ENCODE results near the gene TTC27.
"Not testable (repeated sequence)": the region's sequence is repeated elsewhere in the genome, so short reads cannot be mapped to it uniquely, and the experiment has no call there.

TTC27 gene

GRCh38 chr2:32838418-32838817 lies 210.6 kb downstream of the TTC27 start:
- DNase-seq (ENCODE audit: low read depth), result no peak
- H3K4me3 ChIP-seq (ENCODE audit: low read depth, low read length), result no peak overlapping the region
- no peak for TF ChIP-seq CTCF (conservative IDR thresholded peaks at IDR 0.05; ENCODE audit: low read depth, low read length)

GRCh38 chr2:32838949-32839348 lies 211.1 kb downstream of the TTC27 start:
- DNase-seq (ENCODE audit: low read depth), result no peak
- H3K4me3 ChIP-seq (ENCODE audit: low read depth, low read length), result no peak overlapping the region
- TF ChIP-seq CTCF (conservative IDR thresholded peaks at IDR 0.05; ENCODE audit: low read depth, low read length), result no peak

GRCh38 chr2:32841931-32842898 lies 214.4 kb downstream of the TTC27 start:
- DNase-seq (ENCODE audit: low read depth), result no peak
- TF ChIP-seq CTCF (conservative IDR thresholded peaks at IDR 0.05; ENCODE audit: low read depth, low read length), result no peak
- H3K4me3 ChIP-seq (ENCODE audit: low read depth, low read length), result no peak overlapping the region

- no peak overlapping the region for H3K4me3 ChIP-seq (ENCODE audit: low read depth, low read length)
- no peak for DNase-seq (ENCODE audit: low read depth)
- no peak for TF ChIP-seq CTCF (conservative IDR thresholded peaks at IDR 0.05; ENCODE audit: low read depth, low read length)
Measured at GRCh38 chr2:32843699-32844098, 215.8 kb downstream of the TTC27 start.

- TF ChIP-seq CTCF (conservative IDR thresholded peaks at IDR 0.05; ENCODE audit: low read depth, low read length), result no peak
- no peak for DNase-seq (ENCODE audit: low read depth)
- no peak overlapping the region for H3K4me3 ChIP-seq (ENCODE audit: low read depth, low read length)
Measured at GRCh38 chr2:32844253-32844652, 216.4 kb downstream of the TTC27 start.

GRCh38 chr2:32846274-32846673 lies 218.4 kb downstream of the TTC27 start:
- H3K4me3 ChIP-seq (ENCODE audit: low read depth, low read length); DNase-seq (ENCODE audit: low read depth): not testable (repeated sequence)

GRCh38 chr2:32847734-32848133 lies 219.9 kb downstream of the TTC27 start:
- TF ChIP-seq CTCF (conservative IDR thresholded peaks at IDR 0.05; ENCODE audit: low read depth, low read length), result no peak
- no peak for DNase-seq (ENCODE audit: low read depth)
- no peak overlapping the region for H3K4me3 ChIP-seq (ENCODE audit: low read depth, low read length)
